ENCODE results near the gene HTR2C.
"Not testable (repeated sequence)": the region's sequence is repeated elsewhere in the genome, so short reads cannot be mapped to it uniquely, and the experiment has no call there.

Gene HTR2C

GRCh38 chrX:114584983-114585842 lies 1.3 kb downstream of the HTR2C start:
- H3K4me3 ChIP-seq (ENCODE audit: low read length), result no peak overlapping the region
- DNase-seq (ENCODE audit: low read depth), result no peak
- TF ChIP-seq CTCF (conservative IDR thresholded peaks at IDR 0.05; ENCODE audit: low read length), result no peak

GRCh38 chrX:114591121-114591520 lies 7.2 kb downstream of the HTR2C start:
- no peak for DNase-seq (ENCODE audit: low read depth)
- no peak for TF ChIP-seq CTCF (conservative IDR thresholded peaks at IDR 0.05; ENCODE audit: low read length)

GRCh38 chrX:114599305-114599704 lies 15.4 kb downstream of the HTR2C start:
- H3K4me3 ChIP-seq (ENCODE audit: low read length), result no peak overlapping the region
- no peak for TF ChIP-seq CTCF (conservative IDR thresholded peaks at IDR 0.05; ENCODE audit: low read length)
- no peak for DNase-seq (ENCODE audit: low read depth)

More at GRCh38 chrX:114591121-114591520, 7.2 kb downstream of the HTR2C start:
- no peak overlapping the region for H3K4me3 ChIP-seq (ENCODE audit: low read length)

GRCh38 chrX:114599911-114600310 lies 16.0 kb downstream of the HTR2C start:
- no peak for TF ChIP-seq CTCF (conservative IDR thresholded peaks at IDR 0.05; ENCODE audit: low read length)
- DNase-seq (ENCODE audit: low read depth), result no peak
- H3K4me3 ChIP-seq (ENCODE audit: low read length), result no peak overlapping the region

- DNase-seq (ENCODE audit: low read depth); H3K4me3 ChIP-seq (ENCODE audit: low read length): not testable (repeated sequence)
These were observed 22.7 kb downstream of the HTR2C start for GRCh38 chrX:114606619-114607018.

- H3K4me3 ChIP-seq (ENCODE audit: low read length), result no peak overlapping the region
- peak; percentile 44 for DNase-seq (ENCODE audit: low read depth)
- TF ChIP-seq CTCF (conservative IDR thresholded peaks at IDR 0.05; ENCODE audit: low read length), result peak; percentile 74
These were observed 27.2 kb downstream of the HTR2C start for GRCh38 chrX:114611018-114611619.

GRCh38 chrX:114615765-114616164 lies 31.9 kb downstream of the HTR2C start:
- no peak for TF ChIP-seq CTCF (conservative IDR thresholded peaks at IDR 0.05; ENCODE audit: low read length)
- peak; percentile 29 for DNase-seq (ENCODE audit: low read depth)
- H3K4me3 ChIP-seq (ENCODE audit: low read length), result no peak overlapping the region
